Measurements from ENCODE around the gene LCP2. TPM values are rescaled to one million over a fixed set of nuclear protein-coding genes. Genes with fewer than 3 reads are reported as not detected.

Gene LCP2
- total RNA-seq, 1 experiment from 2014 or later, result not detected

- H2BK20ac ChIP-seq (ENCODE audit: low read depth, low read length, poor library complexity, severe bottlenecking), result no peak overlapping the region
- no peak overlapping the region for H2BK5ac ChIP-seq (ENCODE audit: insufficient read length, low read length)
- no peak overlapping the region for H3K56ac ChIP-seq (ENCODE audit: insufficient read length, low read depth, low read length)
- no peak overlapping the region for H2AK5ac ChIP-seq (ENCODE audit: insufficient read length, low read length)
- no peak overlapping the region; a peak in 1 of 7 replicates for H3K27ac Mint-ChIP-seq
- H3K9ac ChIP-seq (ENCODE audit: extremely low read depth, insufficient read length, low read length), result no peak overlapping the region
- no peak overlapping the region for H3K4ac ChIP-seq (ENCODE audit: low read depth, low read length)
- H3K4me2 ChIP-seq (ENCODE audit: insufficient read depth, insufficient read length, low read length), result no peak overlapping the region
- H3K79me1 ChIP-seq (ENCODE audit: insufficient read depth, low read depth, low read length, poor library complexity, severe bottlenecking), result no peaks in the 10 kb centered on the region
- H4K5ac ChIP-seq (ENCODE audit: insufficient read length, low read depth, low read length), result no peak overlapping the region
- no peak overlapping the region for H3T11ph ChIP-seq (ENCODE audit: low read length)
- H2AFZ ChIP-seq (ENCODE audit: low read length), result no peak overlapping the region
- H4K8ac ChIP-seq (replicated peaks; ENCODE audit: insufficient read length, low read depth, low read length), result no peak overlapping the region
- no peak overlapping the region for H3K27ac ChIP-seq (ENCODE audit: insufficient read length, low read depth, low read length)
- no peaks in the 10 kb centered on the region for H3K4me1 ChIP-seq (ENCODE audit: insufficient read depth, low read length)
- no peak overlapping the region for H3K14ac ChIP-seq (ENCODE audit: insufficient read depth, low read length)
- H3K36me3 Mint-ChIP-seq (ENCODE audit: insufficient read depth in 1 of 3, low read depth in 3 of 3), result peaks cover 0 to 9% (median 0%) of the 10 kb centered on the region in 3 experiments; a peak in 2 of 7 replicates
- H3K18ac ChIP-seq (ENCODE audit: insufficient read length, low read depth, low read length), result no peak overlapping the region
- no peak overlapping the region for H3K4me3 Mint-ChIP-seq
- H3K27me3 Mint-ChIP-seq (ENCODE audit: low read depth), result peaks cover 11% of the 10 kb centered on the region
- no peak overlapping the region for H4K91ac ChIP-seq (ENCODE audit: insufficient read length, low read depth, low read length)
- no peaks in the 10 kb centered on the region for H4K20me1 ChIP-seq (ENCODE audit: control insufficient read depth, insufficient read depth, insufficient read length)
- no peak overlapping the region for H3K23ac ChIP-seq (ENCODE audit: insufficient read length, low read depth, low read length)
- H3K9me3 Mint-ChIP-seq, result peaks cover 7 to 8% of the 10 kb centered on the region in 2 experiments; a peak in 3 of 5 replicates
- H3K79me2 ChIP-seq (ENCODE audit: insufficient read depth, low read length), result no peaks in the 10 kb centered on the region
- no peaks in the 10 kb centered on the region for H3K23me2 ChIP-seq (ENCODE audit: insufficient read length, low read depth, low read length, poor library complexity, severe bottlenecking)
- H2BK12ac ChIP-seq (ENCODE audit: insufficient read length, low read depth, low read length), result no peak overlapping the region
- no peaks in the 10 kb centered on the region for H3K27me3 ChIP-seq (ENCODE audit: insufficient read depth, low read length)
- no peak for DNase-seq
- no peak for TF ChIP-seq CTCF (conservative IDR thresholded peaks at IDR 0.05)
- WGBS (ENCODE audit: extremely low coverage, insufficient read length, low lambda C conversion rate), result no CpG with 5 or more reads among the region's 2 CpGs
- no peak overlapping the region for H2BK15ac ChIP-seq (ENCODE audit: low read depth, low read length)
- no peaks in the 10 kb centered on the region for H3K9me3 ChIP-seq (ENCODE audit: control insufficient read depth, low read depth, low read length)
- peaks cover 27 to 28% of the 10 kb centered on the region in 2 experiments for H3K4me1 Mint-ChIP-seq
- H2BK120ac ChIP-seq (ENCODE audit: low read depth, low read length, poor library complexity, severe bottlenecking), result no peak overlapping the region
These were observed 11.1 kb upstream of the LCP2 start for GRCh38 chr5:170308686-170309085.

Measured in H9 (cell line).